K562 (cell line): Measurements from ENCODE around the gene ANO10. TPM values are rescaled to one million over a fixed set of nuclear protein-coding genes. Genes with fewer than 3 reads are reported as not detected.
A peak's percentile ranks its signal among the peaks of the same experiment; 100 is the strongest.

ENCODE experiments used
- ATAC-seq: fragments of 200-7000 bp; cut with Tn5 transposase; 3 replicates; pipeline ENCODE4 v1.9.1; 2020; ENCODE audit warnings: moderate library complexity
- BruUV-seq: library from RNA; stranded (reverse); fragments of 400-500 nt; replicated peaks from 2 replicates; lab custom pipeline; 2021; lab: Mats Ljungman, UMichigan
- CTCF ChIA-PET: fragments of 300-600 bp; formaldehyde crosslinking; extraction: SDS; loops from one replicate; lab custom pipeline; 2021; ENCODE audit warnings: low intra/inter-chr PET ratio; lab: Yijun Ruan, JAX
- POLR2A ChIA-PET: fragments of 300-600, 350-650 bp; sonication (Branson Sonifier 250); formaldehyde crosslinking; extraction: SDS; loops from one replicate; lab custom pipeline; 2021; ENCODE audit warnings: antibody characterized with exemption, inconsistent platforms; lab: Yijun Ruan, JAX
- DNase-seq, 4 experiments: peaks; one replicate each; pipeline versions ENCODE4 v3.0.0 to v3.0.0-alpha.2; 2011 to 2018; ENCODE audit warnings: low spot score in 3 of 4, mixed read lengths in 3 of 4; ENCODE audit errors: extremely low read depth in 1 of 4
- FAIRE-seq: peaks from 2 replicates; lab custom pipeline; 2011; peaks lifted over from hg19 to GRCh38; lab: Jason Lieb, UNC
- H2AFZ ChIP-seq: 2 replicates; pipeline ENCODE4 v1.6.0; 2011; ENCODE audit warnings: low read depth, low read length, control low read depth, inconsistent platforms
- H3K27ac ChIP-seq: fragments of 200-600 bp; 3 replicates; pipeline ENCODE4 v1.8.0; 2011; ENCODE audit warnings: low read depth, mild to moderate bottlenecking, control low read depth, inconsistent platforms, low read length, moderate library complexity, mixed read lengths; ENCODE audit errors: extremely low read depth
- H3K27me3 ChIP-seq, 2 experiments: fragments of 300-600 bp in 1 of 2; 2 replicates in 1 of 2; 3 replicates in 1 of 2; pipeline versions ENCODE4 v1.6.0 to v1.8.0; 2011; ENCODE audit warnings: inconsistent platforms in 2 of 2, low read length in 2 of 2, mild to moderate bottlenecking in 1 of 2, mixed read lengths in 1 of 2, moderate library complexity in 1 of 2; ENCODE audit not compliant: control insufficient read depth in 2 of 2, insufficient read depth in 2 of 2
- H3K36me3 ChIP-seq: fragments of 300-600 bp; 3 replicates; pipeline ENCODE4 v1.8.0; 2011; ENCODE audit warnings: mild to moderate bottlenecking, low read length, inconsistent platforms; ENCODE audit not compliant: control insufficient read depth, insufficient read depth
- H3K4me1 ChIP-seq, 2 experiments: fragments of 200-600 bp in 1 of 2; replicated peaks in 1 of 2; 2 replicates in 1 of 2; 3 replicates in 1 of 2; pipeline versions ENCODE4 v1.5.1 to v1.8.0; 2011; ENCODE audit warnings: inconsistent platforms in 2 of 2, low read length in 2 of 2, mild to moderate bottlenecking in 1 of 2, mixed read lengths in 1 of 2, moderate library complexity in 1 of 2; ENCODE audit not compliant: control insufficient read depth in 2 of 2, insufficient read depth in 2 of 2
- H3K4me2 ChIP-seq: 2 replicates; pipeline ENCODE4 v1.6.1; 2011; ENCODE audit warnings: low read length, control low read depth, inconsistent platforms, mixed read lengths; ENCODE audit not compliant: insufficient read depth
- H3K4me3 ChIP-seq: fragments of 200-600 bp; sonication (generic), shearing (Covaris generic); 2 replicates; pipeline ENCODE4 v1.5.1; 2016; ENCODE audit warnings: control low read depth, inconsistent platforms
- H3K79me2 ChIP-seq: fragments of 200-600 bp; 3 replicates; pipeline ENCODE4 v1.8.0; 2011; ENCODE audit warnings: low read length, inconsistent platforms; ENCODE audit not compliant: control insufficient read depth, insufficient read depth
- H3K9ac ChIP-seq, 2 experiments: 2 replicates each; pipeline versions ENCODE4 v1.6.0 to v1.6.1; 2011; ENCODE audit warnings: low read depth in 2 of 2, low read length in 2 of 2, control low read depth in 1 of 2, inconsistent platforms in 1 of 2, mild to moderate bottlenecking in 1 of 2, mixed read lengths in 1 of 2; ENCODE audit not compliant: insufficient read depth in 1 of 2
- H3K9me1 ChIP-seq: one replicate; pipeline ENCODE4 v1.6.0; 2011; ENCODE audit warnings: inconsistent platforms, mild to moderate bottlenecking, low read length, moderate library complexity; ENCODE audit not compliant: control insufficient read depth, insufficient read depth
- H3K9me3 ChIP-seq: replicated peaks from 2 replicates; pipeline ENCODE4 v1.5.1; 2011; ENCODE audit warnings: low read depth, low read length, inconsistent platforms; ENCODE audit not compliant: control insufficient read depth, insufficient read depth
- H4K20me1 ChIP-seq: replicated peaks from 2 replicates; pipeline ENCODE4 v1.6.1; 2011; ENCODE audit warnings: low read length, inconsistent platforms, mixed read lengths; ENCODE audit not compliant: control insufficient read depth, insufficient read depth
- BCL6 ChIP-seq: fragments of 250-450 bp; sonication (Bioruptor Pico); IDR thresholded peaks from 2 replicates; pipeline ENCODE4 v1.4.0; 2020
- CTCF ChIP-seq, 3 experiments: IDR thresholded peaks in 2 of 3; conservative IDR thresholded peaks in 1 of 3; 2 replicates each; pipeline ENCODE4 v1.5.1; 2011 to 2012; ENCODE audit warnings: low read length in 3 of 3, mild to moderate bottlenecking in 3 of 3, control low read depth in 2 of 3, improper control_type of control experiment in 1 of 3, inconsistent platforms in 1 of 3, low read depth in 1 of 3, mixed read lengths in 1 of 3, moderate library complexity in 1 of 3; ENCODE audit not compliant: insufficient read depth in 2 of 3
- NELFE ChIP-seq: IDR thresholded peaks from 2 replicates; pipeline ENCODE4 v1.6.1; 2011; ENCODE audit warnings: mild to moderate bottlenecking; ENCODE audit not compliant: insufficient read depth, insufficient read length
- NR0B1 ChIP-seq: fragments of 450-650 bp; IDR thresholded peaks from one replicate; pipeline ENCODE4 v1.6.1; 2018; ENCODE audit warnings: mild to moderate bottlenecking, moderate library complexity; ENCODE audit not compliant: partially characterized antibody
- NR2C1 ChIP-seq, 2 experiments: fragments of 450-650 bp; IDR thresholded peaks; 2 replicates each; pipeline ENCODE4 v1.6.1; 2017; ENCODE audit warnings: mild to moderate bottlenecking in 2 of 2, antibody characterized with exemption in 1 of 2, inconsistent platforms in 1 of 2, missing compliant biosample characterization in 1 of 2, missing genetic modification characterization in 1 of 2
- NRF1 ChIP-seq, 2 experiments: fragments of 450-650 bp; IDR thresholded peaks in 1 of 2; conservative IDR thresholded peaks in 1 of 2; 2 replicates each; pipeline ENCODE4 v1.6.1; 2014; ENCODE audit warnings: mild to moderate bottlenecking in 2 of 2
- TFAP4 ChIP-seq: sonication (generic); formaldehyde crosslinking; IDR thresholded peaks from 2 replicates; pipeline ENCODE4 v1.8.0; 2022; ENCODE audit warnings: missing genetic modification reagents, mild to moderate bottlenecking, moderate library complexity, borderline replicate concordance
- ZBTB40 ChIP-seq, 2 experiments: fragments of 450-650 bp in 1 of 2; sonication (generic) in 1 of 2; formaldehyde crosslinking in 1 of 2; IDR thresholded peaks; 2 replicates each; pipeline versions ENCODE4 v1.7.1 to v1.9.0; 2016 to 2022; ENCODE audit warnings: inconsistent platforms in 1 of 2, mild to moderate bottlenecking in 1 of 2, missing genetic modification reagents in 1 of 2
- WGBS: fragments of 100-300 bp; shearing (Covaris generic); methylation state at CpG from one replicate; pipeline ENCODE4 v1.1.6; 2016; ENCODE audit warnings: low coverage, mixed read lengths; ENCODE audit not compliant: insufficient coverage; ENCODE audit errors: missing lambda C conversion rate; 5-methylcytosine and 5-hydroxymethylcytosine counted together
- in situ Hi-C: fragments of 300-500 bp; cut with MboI; formaldehyde crosslinking; loops from 4 replicates; pipeline ENCODE4 v1.15.0; 2018; ENCODE audit warnings: inconsistent platforms, mixed read lengths
- intact Hi-C: fragments of 100-400 bp; cut with micrococcal nuclease; formaldehyde crosslinking; loops from 2 replicates; pipeline ENCODE4 v1.14.2; 2022
- polyA plus RNA-seq, 8 experiments: library from polyadenylated mRNA; depleted of rRNA in 4 of 8; stranded (reverse) in 5 of 8; unstranded in 3 of 8; fragments of >200 nt; fragmentation: Nextera tagmentation in 2 of 8; fragmentation: Illumina TruSeq in 1 of 8; extraction: Ambion mirVana in 2 of 8; extraction: Trizol in 1 of 8; gene quantifications; 2 replicates each; pipeline versions ENCODE4 v1.2.1 to v1.2.3, GENCODE V29; 2011 to 2014; ENCODE audit warnings: inconsistent platforms in 1 of 8, missing spikeins in 1 of 8
- total RNA-seq, 7 experiments: library from RNA; depleted of rRNA in 6 of 7; stranded (reverse); fragments of >200 nt in 6 of 7; fragmentation: Illumina TruSeq in 2 of 7; extraction: Trizol in 2 of 7; gene quantifications; 2 replicates each; pipeline versions ENCODE4 v1.2.1 to v1.2.3, GENCODE V29; 2011 to 2021; ENCODE audit warnings: low replicate concordance in 1 of 7

ANO10 gene
- total and polyA plus RNA-seq, 9 of the 15 experiments (the other 6 are each of a cell fraction or from before 2014, with no cell fraction given) = 6.4 to 46.0 (median 32.3) TPM

- Histone ChIP-seq H3K36me3 (no peaks in the 10 kb centered on the region), H3K27me3 (no peaks in the 10 kb centered on the region; a peak in 1 of 5 replicates), H3K79me2 (no peaks in the 10 kb centered on the region), H3K27ac (no peak overlapping the region), H3K4me3 (no peak overlapping the region), H3K9ac (0 out of 4 replicates have a peak overlapping the region, but pooled peaks of 1 of the 2 experiments have one; percentile 23), H3K9me1 (no peaks in the 10 kb centered on the region), H2AFZ (no peak overlapping the region), H3K4me2 (no peak overlapping the region), H4K20me1 (no peaks in the 10 kb centered on the region), H3K4me1 (peaks cover 7 to 12% of the 10 kb centered on the region in 2 experiments), H3K9me3 (no peaks in the 10 kb centered on the region)
- no peak for ATAC-seq
- ChIA-PET POLR2A (no interaction called here), CTCF (no interaction called here)
- in situ Hi-C loops (no loop called here), intact Hi-C loops (no loop called here)
- no TSS peak for BruUV-seq
- DNase-seq = no peak
- 26% methylated on average over 2 of the region's 2 CpGs for WGBS
- FAIRE-seq = no peak
- TF ChIP-seq BCL6 (no peak), NRF1 (conservative IDR thresholded peaks at IDR 0.05 in 1 of 2, IDR thresholded peaks at IDR 0.05 in 1 of 2) (no peak), TFAP4 (CRISPR knock-in tag) (no peak), CTCF (IDR thresholded peaks at IDR 0.05 in 2 of 3, conservative IDR thresholded peaks at IDR 0.05 in 1 of 3; ENCODE audit: insufficient read depth in 2 of 3, low read depth in 1 of 3, low read length in 3 of 3) (no peak), NR0B1 (no peak), NR2C1 (IDR thresholded peaks at IDR 0.05) (no peak), NR2C1 (tag; IDR thresholded peaks at IDR 0.05) (no peak), NELFE (no peak), ZBTB40 (IDR thresholded peaks at IDR 0.05) (no peak), ZBTB40 (CRISPR knock-in tag; IDR thresholded peaks at IDR 0.05) (no peak)
These were observed 5.5 kb upstream of the ANO10 start for GRCh38 chr3:43627360-43627759.
